Lung (tissue), 12 donors: ENCODE results near the gene ST6GALNAC3. TPM values are rescaled to one million over a fixed set of nuclear protein-coding genes. Genes with fewer than 3 reads are reported as not detected.

Experiments used
- ATAC-seq: fragments of 200-7000 bp; cut with Tn5 transposase; one replicate; pipeline ENCODE4 v1.9.1; 2020; ENCODE audit warnings: moderate number of reproducible peaks; ENCODE audit not compliant: insufficient read depth, low FRiP score
- DNase-seq, 3 donors: peaks; one replicate each; pipeline ENCODE4 v3.0.0-alpha.2; 2013 to 2017
- H3K27ac ChIP-seq, 2 donors: one replicate each; pipeline ENCODE4 v1.5.1; 2013; ENCODE audit warnings: mild to moderate bottlenecking in 2 of 2, moderate library complexity in 2 of 2, control low read depth in 1 of 2, inconsistent platforms in 1 of 2, low read depth in 1 of 2, low read length in 1 of 2
- H3K27me3 ChIP-seq, 3 donors: one replicate each; pipeline ENCODE4 v1.5.1; 2013; ENCODE audit warnings: low read length in 2 of 3; ENCODE audit not compliant: control insufficient read depth in 3 of 3, insufficient read depth in 3 of 3
- H3K36me3 ChIP-seq, 4 donors: one replicate each; pipeline ENCODE4 v1.5.1; 2013; ENCODE audit warnings: low read length in 4 of 4, mild to moderate bottlenecking in 1 of 4, moderate library complexity in 1 of 4; ENCODE audit not compliant: control insufficient read depth in 4 of 4, insufficient read depth in 4 of 4
- H3K4me1 ChIP-seq, 5 donors: one replicate each; pipeline ENCODE4 v1.5.1; 2013; ENCODE audit warnings: low read length in 5 of 5, mild to moderate bottlenecking in 2 of 5, moderate library complexity in 1 of 5; ENCODE audit not compliant: control insufficient read depth in 5 of 5, insufficient read depth in 5 of 5
- H3K4me3 ChIP-seq: one replicate; pipeline ENCODE4 v1.5.1; 2013; ENCODE audit warnings: mild to moderate bottlenecking, control low read depth, moderate library complexity
- H3K9ac ChIP-seq, 2 donors: one replicate each; pipeline ENCODE4 v1.5.1; 2013; ENCODE audit warnings: low read length in 2 of 2, control low read depth in 1 of 2; ENCODE audit not compliant: insufficient read depth in 1 of 2
- H3K9me3 ChIP-seq, 4 donors: one replicate each; pipeline ENCODE4 v1.5.1; 2013; ENCODE audit warnings: low read length in 3 of 4, mild to moderate bottlenecking in 1 of 4, moderate library complexity in 1 of 4; ENCODE audit not compliant: control insufficient read depth in 4 of 4, insufficient read depth in 3 of 4
- CTCF ChIP-seq: IDR thresholded peaks from 2 replicates; pipeline ENCODE4 v1.5.1; 2012; ENCODE audit warnings: mild to moderate bottlenecking; ENCODE audit errors: control extremely low read depth, extremely low read depth
- WGBS, 2 donors: extraction: QIAGEN DNeasy Blood & Tissue Kit; methylation state at CpG; one replicate each; pipeline ENCODE4 v1.1.7; 2013; 5-methylcytosine and 5-hydroxymethylcytosine counted together
- polyA plus RNA-seq, 2 donors: library from polyadenylated mRNA; stranded (reverse); fragments of 200-250 nt; gene quantifications; one replicate each; pipeline ENCODE4 v1.2.1, GENCODE V29; 2013
- total RNA-seq, 2 donors: library from RNA; depleted of rRNA in 1 of 2; stranded (reverse); fragments of >200 nt in 1 of 2; gene quantifications; one replicate each; pipeline ENCODE4 v1.2.1, GENCODE V29; 2014 to 2021
- donor health status: control.
- donor health status: control.
- donor health status: Bipolar disorder and iron deficiency.
- donor health status: healthy.
- donor health status: DM: yes; HTN: yes; CAD: no.

Gene ST6GALNAC3
- total and polyA plus RNA-seq, 4 donors, result 2.7 to 17.9 (median 12.2) TPM

- no peaks in the 10 kb centered on the region for H3K36me3 ChIP-seq
- DNase-seq, result no peak
- no peak overlapping the region for H3K27ac ChIP-seq
- ATAC-seq, result no peak
- no peak overlapping the region for H3K9ac ChIP-seq
- no peaks in the 10 kb centered on the region for H3K27me3 ChIP-seq
- 93 to 95% methylated on average over 2 of the region's 2 CpGs for WGBS, 2 donors
- no peaks in the 10 kb centered on the region for H3K9me3 ChIP-seq
- no peaks in the 10 kb centered on the region for H3K4me1 ChIP-seq
- no peak overlapping the region for H3K4me3 ChIP-seq
- TF ChIP-seq CTCF, result no peak
These were observed 507.2 kb downstream of the ST6GALNAC3 start for GRCh38 chr1:76581712-76582111.

GRCh38 chr1:76583235-76583868 is 508.8 kb downstream of the ST6GALNAC3 start:
- no peaks in the 10 kb centered on the region for H3K36me3 ChIP-seq
- no peak overlapping the region for H3K9ac ChIP-seq
- no peaks in the 10 kb centered on the region for H3K27me3 ChIP-seq
- DNase-seq, result no peak
- no peak overlapping the region for H3K4me3 ChIP-seq
- ATAC-seq, result no peak
- WGBS, 2 donors, result 92% methylated on average over 3 of the region's 3 CpGs
- peaks cover 0 to 2% (median 0%) of the 10 kb centered on the region in 5 donors for H3K4me1 ChIP-seq
- peaks cover 0 to 2% (median 0%) of the 10 kb centered on the region in 4 donors for H3K9me3 ChIP-seq
- TF ChIP-seq CTCF, result no peak
- no peak overlapping the region for H3K27ac ChIP-seq

- TF ChIP-seq CTCF, result no peak
These were observed 509.4 kb downstream of the ST6GALNAC3 start for GRCh38 chr1:76583875-76584477.

More at GRCh38 chr1:76583875-76584477, 509.4 kb downstream of the ST6GALNAC3 start:
- Histone ChIP-seq H3K9ac (no peak overlapping the region), H3K9me3 (peaks cover 0 to 2% (median 0%) of the 10 kb centered on the region in 4 donors), H3K27ac (no peak overlapping the region), H3K4me3 (no peak overlapping the region), H3K36me3 (no peaks in the 10 kb centered on the region), H3K4me1 (peaks cover 0 to 2% (median 0%) of the 10 kb centered on the region in 5 donors), H3K27me3 (no peaks in the 10 kb centered on the region)
- WGBS, 2 donors, result 92 to 98% methylated on average over 1 of the region's 1 CpG
- ATAC-seq, result no peak
- no peak for DNase-seq
